CD4-positive, alpha-beta T cell (primary cell): ENCODE measurements around the gene CD37. TPM values are rescaled to one million over a fixed set of nuclear protein-coding genes. Genes with fewer than 3 reads are reported as not detected.

Experiments used
- ATAC-seq: fragments of 200-7000 bp; cut with Tn5 transposase; one replicate; pipeline ENCODE4 v1.10.0; 2022; ENCODE audit warnings: mild to moderate bottlenecking; ENCODE audit not compliant: poor library complexity
- CTCF ChIA-PET: fragments of 350-600 bp; sonication (Branson Sonifier 250); formaldehyde crosslinking; loops from one replicate; lab custom pipeline; 2021; ENCODE audit warnings: antibody characterized with exemption, inconsistent platforms; lab: Charles Lee
- POLR2A ChIA-PET: fragments of 350-600 bp; sonication (Branson Sonifier 250); formaldehyde crosslinking; loops from one replicate; lab custom pipeline; 2021; ENCODE audit warnings: antibody characterized with exemption, inconsistent platforms; lab: Charles Lee
- DNase-seq, 14 experiments: peaks; one replicate each; pipeline ENCODE4 v3.0.0-alpha.2; 2013 to 2020; ENCODE audit warnings: mixed read lengths in 2 of 14
- H3K27ac ChIP-seq, 2 donors: one replicate each; pipeline versions ENCODE4 v1.5.1 to v1.7.0; 2013; ENCODE audit warnings: low read length in 2 of 2, low read depth in 1 of 2, mild to moderate bottlenecking in 1 of 2
- H3K27me3 ChIP-seq, 2 experiments: 1 replicate in 1 of 2; 2 replicates in 1 of 2; pipeline versions ENCODE4 v1.6.1 to v1.7.0; 2013; ENCODE audit warnings: low read length in 2 of 2, control low read depth in 1 of 2, mild to moderate bottlenecking in 1 of 2, moderate library complexity in 1 of 2; ENCODE audit not compliant: insufficient read depth in 2 of 2, control insufficient read depth in 1 of 2
- H3K36me3 ChIP-seq: one replicate; pipeline ENCODE4 v1.6.1; 2013; ENCODE audit warnings: low read length, control low read depth; ENCODE audit not compliant: insufficient read depth
- H3K4me1 ChIP-seq: one replicate; pipeline ENCODE4 v1.6.1; 2013; ENCODE audit warnings: low read length, control low read depth; ENCODE audit not compliant: insufficient read depth
- H3K4me3 ChIP-seq: one replicate; pipeline ENCODE4 v1.5.1; 2013; ENCODE audit warnings: mild to moderate bottlenecking, low read length, moderate library complexity
- H3K9me3 ChIP-seq, 2 experiments: 1 replicate in 1 of 2; 2 replicates in 1 of 2; pipeline versions ENCODE4 v1.6.1 to v1.7.0; 2013; ENCODE audit warnings: low read length in 2 of 2, mild to moderate bottlenecking in 2 of 2, control low read depth in 1 of 2, moderate library complexity in 1 of 2; ENCODE audit not compliant: control insufficient read depth in 1 of 2, insufficient read depth in 1 of 2
- H3K27ac Mint-ChIP-seq: one replicate; pipeline ENCODE4 v1.8.0; 2020; ENCODE audit warnings: mixed read lengths
- H3K27me3 Mint-ChIP-seq: one replicate; pipeline ENCODE4 v1.8.0; 2021; ENCODE audit warnings: mixed read lengths
- H3K36me3 Mint-ChIP-seq: one replicate; pipeline ENCODE4 v1.8.0; 2021; ENCODE audit warnings: low read depth, mixed read lengths
- H3K4me1 Mint-ChIP-seq: one replicate; pipeline ENCODE4 v1.8.0; 2021; ENCODE audit warnings: low read depth, mixed read lengths
- H3K4me3 Mint-ChIP-seq: one replicate; pipeline ENCODE4 v1.8.0; 2020; ENCODE audit warnings: mild to moderate bottlenecking, mixed read lengths
- H3K9me3 Mint-ChIP-seq: one replicate; pipeline ENCODE4 v1.8.0; 2020; ENCODE audit warnings: mixed read lengths
- CTCF ChIP-seq: fragments of 200-600 bp; IDR thresholded peaks from one replicate; pipeline ENCODE4 v1.8.0; 2022; ENCODE audit warnings: antibody characterized with exemption, mild to moderate bottlenecking
- intact Hi-C, 2 experiments: fragments of 100-400 bp; cut with DNase I in 1 of 2; cut with micrococcal nuclease in 1 of 2; formaldehyde crosslinking; loops; one replicate each; pipeline versions ENCODE4 v1.15.1 to v1.9.0; 2023 to 2025; cut with DNase I, micrococcal nuclease
- total RNA-seq, 174 experiments: library from RNA in 2 of 174; stranded (reverse) in 2 of 174; gene quantifications; one replicate each; pipeline ENCODE4 v1.2.3 and lab custom pipeline; 2021 to 2026

The CD37 gene
- total RNA-seq, 2 experiments from 2014 or later, result 329 to 350 TPM

GRCh38 chr19:49333811-49334288, 1.4 kb upstream of the CD37 start:
- peaks cover 83% of the 10 kb centered on the region for H3K4me1 Mint-ChIP-seq
- DNase-seq, result peak; percentile 41 to 88 (median 73)
- CTCF ChIA-PET, result no interaction called here
- peak overlapping the region; percentile 91 for H3K4me3 Mint-ChIP-seq
- Histone ChIP-seq H3K9me3 (no peaks in the 10 kb centered on the region), H3K27ac (peak overlapping the region; percentile 87), H3K27me3 (no peaks in the 10 kb centered on the region), H3K36me3 (peaks cover 30% of the 10 kb centered on the region), H3K4me1 (peaks cover 78% of the 10 kb centered on the region), H3K4me3 (peak overlapping the region; percentile 74)
- peak overlapping the region; percentile 93 for H3K27ac Mint-ChIP-seq
- POLR2A ChIA-PET, result interaction anchor here (0.7 to 1.6 kb wide), 6 partner anchors 11 to 1756 kb away, joined by 3 to 4 read pairs (median 3); no protein-coding TSS in a partner anchor
- H3K27me3 Mint-ChIP-seq, result no peaks in the 10 kb centered on the region
- intact Hi-C loops, result loop anchor here in 1 of 2 experiments (5.0 kb wide), 1 partner anchor 108 kb away; the partner anchor contains the start of gene SLC17A7
- H3K36me3 Mint-ChIP-seq, result peaks cover 72% of the 10 kb centered on the region
- H3K9me3 Mint-ChIP-seq, result no peaks in the 10 kb centered on the region
- TF ChIP-seq CTCF, result no peak
- ATAC-seq, result peak; percentile 65

GRCh38 chr19:49335784-49336481, 727 bp downstream of the CD37 start:
- peaks cover 85% of the 10 kb centered on the region for H3K4me1 ChIP-seq
- peak overlapping the region; percentile 45 to 87 for H3K27ac ChIP-seq
- peak in 2 of 14 experiments; percentile 53 to 63 for DNase-seq
- POLR2A ChIA-PET, result interaction anchor here (0.5 to 1.3 kb wide), 4 partner anchors 10 to 255 kb away, joined by 3 to 5 read pairs (median 4); partner anchors contain the start of genes PIH1D1 and PRR12
- H3K9me3 ChIP-seq, result no peaks in the 10 kb centered on the region
- CTCF ChIA-PET, result interaction anchor here (0.8 to 1.9 kb wide), 3 partner anchors 8 to 140 kb away, joined by 3 to 8 read pairs (median 4); no protein-coding TSS in a partner anchor
- TF ChIP-seq CTCF, result no peak
- peak overlapping the region; percentile 93 for H3K27ac Mint-ChIP-seq
- peak; percentile 39 for ATAC-seq
- peak overlapping the region; percentile 97 for H3K4me3 Mint-ChIP-seq
- no peaks in the 10 kb centered on the region for H3K27me3 Mint-ChIP-seq
- peak overlapping the region; percentile 74 for H3K4me3 ChIP-seq
- no peaks in the 10 kb centered on the region for H3K9me3 Mint-ChIP-seq
- intact Hi-C loops, result no loop called here
- H3K27me3 ChIP-seq, result no peaks in the 10 kb centered on the region
- H3K4me1 Mint-ChIP-seq, result peaks cover 86% of the 10 kb centered on the region
- peaks cover 40% of the 10 kb centered on the region for H3K36me3 ChIP-seq
- H3K36me3 Mint-ChIP-seq, result peaks cover 72% of the 10 kb centered on the region

GRCh38 chr19:49336482-49337266, 1.5 kb downstream of the CD37 start:
- Mint-ChIP-seq H3K27me3 (no peaks in the 10 kb centered on the region), H3K4me1 (peaks cover 79% of the 10 kb centered on the region), H3K4me3 (peak overlapping the region; percentile 97), H3K9me3 (no peaks in the 10 kb centered on the region), H3K36me3 (peaks cover 67% of the 10 kb centered on the region), H3K27ac (peak overlapping the region; percentile 93)
- no peak for TF ChIP-seq CTCF
- ChIA-PET POLR2A (no interaction called here), CTCF (interaction anchor here (1.9 kb wide), 1 partner anchor 9 kb away, joined by 8 read pairs; no protein-coding TSS in a partner anchor)
- peaks cover 77% of the 10 kb centered on the region for H3K4me1 ChIP-seq
- H3K27ac ChIP-seq, result peak overlapping the region; percentile 45 to 87
- no peaks in the 10 kb centered on the region for H3K27me3 ChIP-seq
- peaks cover 40% of the 10 kb centered on the region for H3K36me3 ChIP-seq
- peak overlapping the region; percentile 74 for H3K4me3 ChIP-seq
- H3K9me3 ChIP-seq, result no peaks in the 10 kb centered on the region
- intact Hi-C loops, result no loop called here
- DNase-seq (no peak), ATAC-seq (no peak)
